ENCODE data around the gene CAMTA1. TPM values are rescaled to one million over a fixed set of nuclear protein-coding genes. Genes with fewer than 3 reads are reported as not detected.

The CAMTA1 gene
- total RNA-seq, 1 experiment from 2014 or later, result 105 TPM

GRCh38 chr1:7255303-7256058 is 470.2 kb downstream of the CAMTA1 start:
- peak; percentile 56 for DNase-seq (ENCODE audit: low read depth)

- DNase-seq (ENCODE audit: low read depth), result no peak
Measured at GRCh38 chr1:7256526-7256925, 471.3 kb downstream of the CAMTA1 start.

GRCh38 chr1:7257225-7257624 is 472.0 kb downstream of the CAMTA1 start:
- DNase-seq (ENCODE audit: low read depth), result no peak

- no peak for DNase-seq (ENCODE audit: low read depth)
Measured at GRCh38 chr1:7258589-7259135, 473.4 kb downstream of the CAMTA1 start.

DNA sequence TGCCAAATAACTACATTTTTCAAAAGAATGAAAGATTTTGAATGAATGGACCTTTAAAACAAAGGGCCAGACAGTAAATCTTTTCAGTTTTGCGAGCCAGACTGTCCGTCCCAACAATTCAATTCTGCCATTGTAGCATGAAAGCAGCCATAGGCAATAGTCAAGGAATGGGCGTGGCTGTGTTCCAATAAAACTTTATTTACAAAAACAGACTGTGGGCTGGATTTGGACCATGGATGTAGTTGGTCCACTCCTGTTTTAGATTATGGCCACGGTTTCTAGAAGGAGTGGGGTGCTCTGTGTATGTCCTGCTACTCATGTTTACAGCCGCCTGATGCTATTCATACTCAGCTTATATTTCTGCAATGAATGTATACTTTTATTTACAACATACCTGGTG is 474.7 kb downstream of the CAMTA1 start:
- no peak for DNase-seq (ENCODE audit: low read depth)

GRCh38 chr1:7261490-7261889 is 476.2 kb downstream of the CAMTA1 start:
- no peak for DNase-seq (ENCODE audit: low read depth)

GRCh38 chr1:7262611-7263010 is 477.4 kb downstream of the CAMTA1 start:
- peak; percentile 32 for DNase-seq (ENCODE audit: low read depth)

- DNase-seq (ENCODE audit: low read depth), result no peak
Measured at GRCh38 chr1:7263021-7263960, 478.0 kb downstream of the CAMTA1 start.

DNA sequence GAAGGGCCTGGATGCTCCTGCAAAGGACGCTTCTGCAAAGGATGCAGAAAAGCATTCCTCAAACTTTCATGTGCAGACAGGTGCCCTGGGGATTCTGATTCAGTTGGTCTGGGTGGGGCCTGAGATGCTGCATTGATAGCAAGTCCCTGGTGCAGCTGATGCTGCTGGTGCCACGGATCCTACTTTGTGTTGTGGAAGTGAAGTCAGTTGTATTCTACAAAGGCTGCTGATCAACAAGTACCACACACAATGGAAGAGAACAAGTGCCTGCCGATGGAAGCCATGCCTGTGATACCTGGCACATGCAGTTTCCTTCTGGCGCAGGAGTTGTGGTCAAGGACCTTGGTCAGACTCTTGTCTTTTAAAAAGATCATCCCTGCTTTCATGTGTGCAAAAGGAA is 478.8 kb downstream of the CAMTA1 start:
- DNase-seq (ENCODE audit: low read depth), result no peak

DNA sequence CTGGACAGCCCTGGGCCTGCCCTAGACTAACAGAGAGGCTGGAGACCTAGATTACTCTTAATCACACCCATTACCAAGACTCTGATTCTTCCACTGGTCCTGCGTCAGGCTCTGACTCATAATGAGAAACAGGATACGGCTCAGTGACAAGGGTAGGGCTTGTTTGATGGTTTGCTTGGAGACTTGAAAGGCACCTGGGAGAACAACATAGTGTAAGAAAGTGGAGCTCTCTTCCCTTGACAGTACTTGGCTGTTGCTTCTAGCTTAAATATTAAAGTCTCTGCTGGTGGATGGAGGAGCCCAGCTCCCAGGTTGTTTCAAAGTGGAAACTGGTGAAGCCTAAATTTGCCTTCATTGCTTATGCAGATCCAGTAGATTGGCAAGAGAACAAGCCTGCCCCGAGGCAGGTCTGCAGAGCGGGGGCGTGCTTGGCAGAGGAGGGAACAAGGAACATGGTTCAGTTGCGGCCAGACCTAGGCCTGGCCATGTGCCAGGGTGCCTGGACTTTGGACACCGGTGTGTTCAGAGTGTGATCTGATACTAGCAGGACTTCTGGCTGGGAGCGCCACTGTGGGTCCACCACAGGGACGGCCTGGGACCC is 480.6 kb downstream of the CAMTA1 start:
- DNase-seq (ENCODE audit: low read depth), result peak; percentile 92

- no peak for DNase-seq (ENCODE audit: low read depth)
Measured at GRCh38 chr1:7266561-7266960, 481.3 kb downstream of the CAMTA1 start.

- peak; percentile 49 for DNase-seq (ENCODE audit: low read depth)
Measured at GRCh38 chr1:7267493-7267892, 482.2 kb downstream of the CAMTA1 start.

- no peak for DNase-seq (ENCODE audit: low read depth)
Measured at GRCh38 chr1:7268983-7269382, 483.7 kb downstream of the CAMTA1 start.

GRCh38 chr1:7269525-7269924 is 484.3 kb downstream of the CAMTA1 start:
- DNase-seq (ENCODE audit: low read depth), result no peak

GRCh38 chr1:7274256-7274655 is 489.0 kb downstream of the CAMTA1 start:
- no peak for DNase-seq (ENCODE audit: low read depth)

DNA sequence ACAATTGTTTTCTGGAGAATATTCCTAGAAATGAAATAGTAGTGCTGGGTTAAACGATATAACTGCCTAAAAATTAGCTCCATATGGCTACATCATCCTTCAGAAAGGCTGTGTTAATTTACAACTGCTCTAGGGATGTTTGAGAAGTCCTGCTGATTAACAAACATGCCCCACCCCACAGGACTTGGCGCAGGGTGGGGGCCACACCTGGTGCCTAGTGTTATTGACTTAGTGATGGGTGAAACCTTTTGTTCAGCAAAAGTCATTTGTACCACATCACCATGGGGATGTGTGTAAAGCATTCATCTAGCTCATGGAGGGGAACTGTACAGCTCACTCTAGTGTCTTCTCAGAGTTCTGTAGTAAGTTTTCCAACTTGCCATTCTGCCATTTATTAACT is 492.8 kb downstream of the CAMTA1 start:
- DNase-seq (ENCODE audit: low read depth), result no peak

DNA sequence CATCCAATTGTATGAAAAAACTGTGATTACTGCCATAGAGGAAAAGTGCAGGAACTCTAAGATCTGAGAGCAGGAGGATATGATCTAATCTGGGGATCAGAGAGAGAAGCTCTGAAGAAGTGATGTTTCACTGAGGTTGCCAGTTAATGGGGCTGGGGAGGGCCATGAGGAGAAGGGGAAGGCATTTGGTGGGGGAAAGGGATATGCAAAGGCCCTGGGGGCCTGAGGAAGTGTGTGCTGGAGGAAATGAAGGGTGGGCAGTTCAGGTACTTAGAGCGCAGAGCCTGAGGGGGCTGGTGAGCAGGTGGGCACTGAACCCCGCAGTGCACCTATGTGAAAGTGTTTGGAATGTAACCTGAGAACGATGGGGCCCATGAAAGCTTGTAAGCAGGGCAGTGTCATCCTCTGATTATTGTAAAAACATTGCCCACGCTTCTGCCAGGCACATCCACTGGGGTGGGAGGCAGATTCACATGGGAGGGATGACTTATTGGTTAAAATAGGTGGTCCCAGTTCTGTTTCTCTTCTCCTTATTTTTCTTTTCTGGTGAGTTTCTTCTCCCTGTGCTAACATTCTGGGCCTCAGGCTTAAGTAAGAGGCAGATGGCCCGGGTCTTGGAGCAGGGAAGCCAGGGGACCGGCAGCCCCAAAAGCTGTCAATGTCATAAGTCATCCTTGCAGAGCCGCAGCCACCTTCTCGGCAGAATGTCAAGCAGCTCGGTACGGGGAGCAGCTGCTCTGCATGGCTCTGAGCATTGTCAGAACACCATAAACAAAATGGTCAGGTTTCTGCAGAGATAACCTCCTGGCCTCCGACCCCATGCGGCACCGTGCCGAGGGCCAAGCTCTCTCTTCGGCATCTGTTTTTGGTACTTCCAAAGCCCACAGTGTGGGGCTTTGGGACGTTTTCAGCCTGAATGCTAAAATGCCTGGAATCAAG is 493.8 kb downstream of the CAMTA1 start:
- no peak for DNase-seq (ENCODE audit: low read depth)

GRCh38 chr1:7279769-7280168 is 494.5 kb downstream of the CAMTA1 start:
- DNase-seq (ENCODE audit: low read depth), result no peak

- no peak for DNase-seq (ENCODE audit: low read depth)
Measured at GRCh38 chr1:7280347-7280960, 495.2 kb downstream of the CAMTA1 start.

- peak; percentile 55 for DNase-seq (ENCODE audit: low read depth)
Measured at GRCh38 chr1:7281821-7282220, 496.6 kb downstream of the CAMTA1 start.
